K562 (cell line): Measurements from ENCODE around the gene TERT.
"Not testable (repeated sequence)": the region's sequence is repeated elsewhere in the genome, so short reads cannot be mapped to it uniquely, and the experiment has no call there.

ENCODE experiments used
- DNMT1 ChIP-seq: fragments of 450-650 bp; IDR thresholded peaks from 2 replicates; pipeline ENCODE4 v1.6.1; 2016; ENCODE audit warnings: antibody characterized with exemption, mild to moderate bottlenecking
- ESRRA ChIP-seq: fragments of 450-650 bp; IDR thresholded peaks from 2 replicates; pipeline ENCODE4 v1.6.1; 2014; ENCODE audit warnings: low read depth, mild to moderate bottlenecking, moderate library complexity, borderline replicate concordance
- MLX ChIP-seq, 2 experiments: fragments of 450-650 bp in 1 of 2; sonication (generic) in 1 of 2; formaldehyde crosslinking; conservative IDR thresholded peaks; 2 replicates each; pipeline versions ENCODE4 v1.4.0 to v1.8.1; 2020 to 2022; ENCODE audit warnings: mild to moderate bottlenecking in 1 of 2, missing genetic modification reagents in 1 of 2
- THRAP3 ChIP-seq: fragments of 450-650 bp; IDR thresholded peaks from 2 replicates; pipeline ENCODE4 v1.6.1; 2016; ENCODE audit warnings: mild to moderate bottlenecking, inconsistent platforms, borderline replicate concordance
- TF ChIP-seq, protein P1 (sequence below), 3 experiments: IDR thresholded peaks in 2 of 3; conservative IDR thresholded peaks in 1 of 3; 2 replicates each; pipeline ENCODE4 v1.5.1; 2011 to 2012; ENCODE audit warnings: low read length in 3 of 3, mild to moderate bottlenecking in 3 of 3, control low read depth in 2 of 3, improper control_type of control experiment in 1 of 3, inconsistent platforms in 1 of 3, low read depth in 1 of 3, mixed read lengths in 1 of 3, moderate library complexity in 1 of 3; ENCODE audit not compliant: insufficient read depth in 2 of 3

- TF ChIP-seq ESRRA; MLX (CRISPR knock-in tag; conservative IDR thresholded peaks at IDR 0.05); THRAP3; DNMT1: not testable (repeated sequence)
- TF ChIP-seq, protein P1, sequence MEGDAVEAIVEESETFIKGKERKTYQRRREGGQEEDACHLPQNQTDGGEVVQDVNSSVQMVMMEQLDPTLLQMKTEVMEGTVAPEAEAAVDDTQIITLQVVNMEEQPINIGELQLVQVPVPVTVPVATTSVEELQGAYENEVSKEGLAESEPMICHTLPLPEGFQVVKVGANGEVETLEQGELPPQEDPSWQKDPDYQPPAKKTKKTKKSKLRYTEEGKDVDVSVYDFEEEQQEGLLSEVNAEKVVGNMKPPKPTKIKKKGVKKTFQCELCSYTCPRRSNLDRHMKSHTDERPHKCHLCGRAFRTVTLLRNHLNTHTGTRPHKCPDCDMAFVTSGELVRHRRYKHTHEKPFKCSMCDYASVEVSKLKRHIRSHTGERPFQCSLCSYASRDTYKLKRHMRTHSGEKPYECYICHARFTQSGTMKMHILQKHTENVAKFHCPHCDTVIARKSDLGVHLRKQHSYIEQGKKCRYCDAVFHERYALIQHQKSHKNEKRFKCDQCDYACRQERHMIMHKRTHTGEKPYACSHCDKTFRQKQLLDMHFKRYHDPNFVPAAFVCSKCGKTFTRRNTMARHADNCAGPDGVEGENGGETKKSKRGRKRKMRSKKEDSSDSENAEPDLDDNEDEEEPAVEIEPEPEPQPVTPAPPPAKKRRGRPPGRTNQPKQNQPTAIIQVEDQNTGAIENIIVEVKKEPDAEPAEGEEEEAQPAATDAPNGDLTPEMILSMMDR (IDR thresholded peaks at IDR 0.05 in 2 of 3, conservative IDR thresholded peaks at IDR 0.05 in 1 of 3; ENCODE audit: insufficient read depth in 2 of 3, low read depth in 1 of 3, low read length in 3 of 3), result not testable (repeated sequence)
Measured at GRCh38 chr5:1267464-1267863, 27.4 kb downstream of the TERT start.
